Fibroblast of skin of left quadriceps (primary cell): Measurements from ENCODE around the gene LMAN1L.

Experiments
- DNase-seq, 2 experiments: peaks; one replicate each; pipeline ENCODE4 v3.0.0-alpha.2; 2013; ENCODE audit warnings: low read depth in 2 of 2

Gene LMAN1L

DNA sequence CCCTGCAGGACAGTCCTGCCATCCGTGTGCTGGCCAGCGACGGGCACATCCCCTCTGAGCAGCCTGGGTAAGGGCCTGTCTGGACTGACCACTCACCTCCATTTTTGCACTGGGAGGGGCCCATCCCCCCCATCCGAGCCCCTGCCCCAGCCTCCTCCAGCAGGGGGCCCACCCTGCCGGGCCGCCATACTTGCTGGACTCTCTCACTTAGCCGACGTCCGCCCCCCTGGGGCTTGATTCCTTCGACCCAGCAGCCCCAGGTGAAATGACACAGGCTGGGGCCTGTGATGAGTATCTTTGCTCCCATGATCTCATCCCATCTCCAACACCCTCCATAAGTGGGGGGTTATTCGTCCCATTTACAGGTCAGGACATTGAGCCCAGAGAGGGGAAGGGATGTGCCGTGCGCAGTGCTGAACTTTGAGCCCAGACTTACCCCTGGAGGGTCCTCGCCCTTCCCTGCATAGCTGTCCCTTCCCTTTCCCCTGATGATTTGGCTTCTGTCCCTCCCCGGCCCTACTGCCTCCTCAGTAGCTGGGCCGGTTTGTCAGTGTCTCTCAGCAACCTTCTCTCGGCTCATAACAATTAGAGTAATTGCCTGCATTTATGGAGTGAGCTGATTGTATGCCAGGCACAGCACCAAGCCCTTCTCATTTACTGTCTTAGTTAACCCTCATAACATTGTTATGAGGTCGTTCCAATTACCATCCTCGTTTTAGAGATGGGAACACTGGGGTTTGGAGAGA lies 4.2 kb downstream of the LMAN1L start:
- DNase-seq = no peak

DNA sequence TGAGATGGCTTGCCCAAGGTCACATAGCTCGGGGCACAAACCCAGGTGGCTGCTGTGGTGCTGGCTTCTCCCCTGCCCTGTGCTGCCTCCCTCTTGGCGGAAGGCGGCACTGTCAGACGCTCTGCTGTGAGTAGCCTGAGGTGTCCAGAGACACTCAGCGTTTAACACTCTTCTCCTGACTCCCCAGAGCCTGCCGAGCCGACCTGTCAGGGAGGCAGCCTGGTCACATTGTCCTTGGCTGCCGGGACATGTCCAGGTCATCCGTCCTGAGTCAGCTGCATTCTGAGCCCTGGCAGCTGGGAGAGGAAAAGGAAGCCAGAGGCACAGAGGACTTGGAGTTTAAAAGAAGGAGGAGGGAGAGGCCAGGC lies 4.7 kb downstream of the LMAN1L start:
- no peak for DNase-seq

GRCh38 chr15:74820056-74820455 lies 7.4 kb downstream of the LMAN1L start:
- DNase-seq = no peak

DNA sequence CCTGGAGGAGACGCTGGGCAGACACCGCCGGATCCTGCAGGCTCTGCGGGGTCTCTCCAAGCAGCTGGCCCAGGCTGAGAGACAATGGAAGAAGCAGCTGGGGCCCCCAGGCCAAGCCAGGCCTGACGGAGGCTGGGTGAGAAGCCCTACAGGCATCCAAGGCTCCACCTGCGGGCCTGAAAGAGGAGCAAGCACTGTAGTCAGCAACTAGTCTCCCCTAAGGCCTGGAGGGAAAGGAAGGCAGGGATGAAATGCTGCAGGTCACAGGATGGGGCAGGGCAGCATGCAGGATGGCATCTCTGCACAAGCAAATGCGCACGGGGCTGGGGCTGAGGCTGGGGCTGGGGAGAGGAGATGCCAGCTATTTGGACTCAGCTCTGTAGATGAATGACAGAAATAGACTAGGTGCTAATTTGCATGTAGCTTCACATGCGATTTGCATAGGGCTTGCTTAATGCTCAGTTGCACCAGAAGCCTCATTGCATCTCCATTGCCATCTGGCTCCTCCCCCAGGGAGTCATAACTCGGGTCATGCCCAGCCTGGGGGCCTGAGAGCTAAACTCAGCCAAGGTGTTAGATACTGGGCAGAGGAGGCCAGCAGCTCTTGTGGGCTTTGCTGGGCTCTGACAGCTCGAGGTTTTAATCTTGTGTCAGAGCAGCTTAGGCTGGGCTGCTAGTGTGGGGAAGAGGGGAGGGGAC lies 8.6 kb downstream of the LMAN1L start:
- no peak for DNase-seq

GRCh38 chr15:74821790-74822158 lies 9.1 kb downstream of the LMAN1L start:
- no peak for DNase-seq

GRCh38 chr15:74822233-74822632 lies 9.6 kb downstream of the LMAN1L start:
- DNase-seq = no peak

- DNase-seq = no peak
Observed at GRCh38 chr15:74823324-74823723, 10.7 kb downstream of the LMAN1L start.

DNA sequence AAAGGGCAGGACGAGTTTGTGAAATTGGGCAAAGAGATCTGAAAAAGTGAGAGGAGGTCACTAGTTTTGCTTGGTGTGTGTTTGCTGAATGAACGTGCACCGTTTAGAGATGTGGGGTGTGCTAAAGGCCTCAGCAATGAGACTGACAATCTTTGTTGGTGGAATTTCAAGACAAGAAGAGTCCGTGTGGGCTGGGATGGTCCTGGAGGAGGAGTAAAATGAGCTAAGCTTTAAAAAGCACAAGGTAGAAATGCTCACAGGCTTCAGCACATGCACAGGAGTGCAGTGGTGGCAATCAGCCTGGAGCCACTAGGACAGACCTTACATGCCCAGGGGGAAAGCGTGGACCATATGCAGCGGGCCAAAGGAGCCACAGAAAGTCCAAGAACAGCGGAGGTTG lies 12.3 kb downstream of the LMAN1L start:
- DNase-seq = no peak

GRCh38 chr15:74825866-74826265 lies 13.2 kb downstream of the LMAN1L start:
- no peak for DNase-seq

DNA sequence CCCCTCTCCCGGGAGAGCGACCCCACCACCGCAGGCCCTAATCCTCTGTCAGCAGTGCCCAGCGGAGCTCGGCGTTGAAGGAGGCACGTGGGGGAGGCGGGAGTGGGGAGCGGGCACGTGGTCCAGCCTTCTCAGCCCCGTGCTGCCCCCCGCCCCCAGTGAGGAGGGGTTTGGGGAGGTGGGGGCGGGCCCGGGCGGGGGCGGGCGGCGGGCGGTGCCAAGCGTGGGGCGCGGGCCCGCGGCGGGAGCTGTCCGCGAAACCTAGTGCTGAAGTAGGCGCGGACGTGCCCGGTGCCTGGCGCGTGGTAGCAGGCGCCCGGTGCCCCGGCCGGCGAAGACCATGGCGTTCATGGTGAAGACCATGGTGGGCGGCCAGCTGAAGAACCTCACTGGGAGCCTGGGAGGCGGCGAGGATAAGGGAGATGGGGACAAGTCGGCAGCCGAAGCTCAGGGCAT lies 13.8 kb downstream of the LMAN1L start, which contains the start of gene CPLX3:
Gene CPLX3 (plus strand): TSS at position 264 of the 456 bp plus-strand sequence. CDS start 77 bp downstream, at position 341.
- DNase-seq = no peak

DNA sequence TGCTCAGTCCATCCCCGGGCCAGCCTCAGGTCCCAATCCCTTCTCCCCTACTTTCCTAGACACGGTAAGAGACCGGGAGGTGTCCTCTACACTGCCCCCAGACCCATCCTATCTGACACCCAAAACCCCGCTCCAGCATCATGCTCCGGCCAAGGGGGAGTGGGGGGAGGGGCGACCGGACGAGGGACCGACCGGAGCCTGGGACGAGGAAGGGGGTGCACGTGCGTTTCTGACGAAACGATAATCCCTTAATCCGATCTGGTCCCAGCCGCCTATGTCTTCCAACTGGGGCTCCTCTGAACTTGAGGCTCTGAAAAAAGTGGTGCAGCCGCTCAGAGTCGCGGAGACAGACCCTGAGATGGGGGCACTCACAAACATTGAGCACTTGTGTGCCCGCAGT lies 14.3 kb downstream of the LMAN1L start:
- DNase-seq = no peak

DNA sequence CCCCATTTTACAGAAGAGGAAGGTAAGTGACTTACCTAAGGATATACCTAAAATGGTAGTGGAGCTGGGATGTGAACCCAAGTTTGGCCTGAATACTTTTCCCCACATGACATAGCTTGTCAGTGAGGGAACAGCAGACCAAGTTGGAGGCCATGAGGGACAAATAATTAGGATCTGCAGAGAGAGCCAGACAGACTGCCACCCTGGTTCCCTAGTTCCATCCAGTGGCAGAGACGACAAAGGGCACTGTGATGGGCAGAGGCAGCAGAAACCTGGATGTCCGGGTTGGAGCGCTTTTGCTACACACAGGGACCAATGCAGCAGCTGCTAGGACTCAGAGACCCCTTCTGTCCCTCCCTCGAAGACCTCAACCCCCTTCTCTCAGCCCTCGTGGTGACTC lies 15.0 kb downstream of the LMAN1L start:
- DNase-seq = no peak

- no peak for DNase-seq
Observed at GRCh38 chr15:74828835-74829234, 16.2 kb downstream of the LMAN1L start.

- DNase-seq = no peak
Observed at GRCh38 chr15:74829486-74829885, 16.9 kb downstream of the LMAN1L start.

DNA sequence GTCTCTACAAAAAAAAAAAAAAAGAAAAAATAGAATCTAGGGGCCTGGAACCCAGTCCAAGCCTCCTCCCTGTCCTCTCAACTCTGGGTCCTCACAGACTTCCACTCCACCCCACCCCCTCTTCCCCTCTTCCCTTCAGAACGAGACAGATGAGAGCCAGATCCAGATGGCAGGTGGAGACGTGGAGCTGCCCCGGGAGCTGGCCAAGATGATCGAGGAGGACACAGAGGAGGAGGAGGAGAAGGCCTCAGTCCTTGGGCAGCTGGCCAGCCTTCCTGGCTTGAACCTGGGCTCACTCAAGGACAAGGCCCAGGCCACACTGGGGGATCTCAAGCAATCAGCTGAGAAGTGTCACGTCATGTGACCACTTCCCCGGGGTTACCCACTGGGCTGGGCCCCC lies 17.4 kb downstream of the LMAN1L start:
- DNase-seq = no peak

DNA sequence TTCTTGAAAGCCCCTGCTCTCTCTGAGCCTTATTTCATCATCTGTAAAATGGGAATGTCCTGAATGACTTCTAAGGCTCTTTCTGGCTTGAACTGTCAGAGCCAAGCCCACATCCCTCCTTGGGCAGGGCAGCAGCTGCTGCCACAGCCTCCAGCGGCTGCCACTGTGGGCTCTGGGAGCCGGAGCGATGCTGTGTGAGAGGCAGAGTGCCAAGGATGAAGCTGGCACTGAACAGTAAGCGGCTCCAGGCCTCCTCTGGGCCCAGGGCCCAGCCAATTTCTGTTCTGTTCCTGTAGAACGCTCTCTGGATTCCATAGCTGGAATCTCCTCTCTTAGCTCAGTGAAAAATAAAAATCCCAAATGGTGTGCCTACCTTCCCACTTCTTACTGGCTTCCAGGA lies 18.2 kb downstream of the LMAN1L start:
- no peak for DNase-seq

DNA sequence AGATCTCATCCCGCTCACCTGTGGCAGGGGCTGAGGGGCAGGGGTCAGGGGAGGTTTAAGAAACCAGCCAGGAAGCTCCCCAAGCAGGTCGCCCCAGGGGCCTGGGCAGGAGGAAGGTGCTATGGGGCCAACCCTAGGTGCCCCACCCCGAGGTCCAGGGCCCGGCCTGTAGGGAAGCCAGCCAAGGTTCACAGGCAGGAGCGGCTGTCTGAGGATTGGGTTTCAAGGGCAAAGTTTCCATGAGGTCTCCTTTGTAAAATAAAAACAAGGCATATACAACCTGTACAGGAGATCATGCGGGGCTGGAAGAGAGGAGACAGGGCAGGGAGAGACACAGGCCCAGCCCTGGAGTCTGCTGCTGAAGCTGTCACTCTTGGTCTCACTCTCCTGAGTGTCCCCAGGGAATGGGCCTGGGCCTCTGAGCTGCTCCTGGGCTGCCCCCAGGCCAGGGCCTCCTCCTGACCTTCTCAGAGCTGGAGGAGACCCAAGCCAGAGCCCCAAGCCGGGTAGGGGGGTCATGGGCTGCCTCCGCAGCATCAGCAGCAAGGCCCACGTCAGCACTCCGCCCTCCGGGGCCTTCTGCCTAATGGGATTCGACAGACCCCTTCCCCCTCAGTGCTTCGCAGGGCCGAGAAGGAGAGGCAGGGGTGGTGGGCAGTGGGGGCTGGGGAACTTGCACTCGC lies 19.3 kb downstream of the LMAN1L start:
- DNase-seq = no peak

GRCh38 chr15:74832826-74833225 lies 20.2 kb downstream of the LMAN1L start:
- no peak for DNase-seq

DNA sequence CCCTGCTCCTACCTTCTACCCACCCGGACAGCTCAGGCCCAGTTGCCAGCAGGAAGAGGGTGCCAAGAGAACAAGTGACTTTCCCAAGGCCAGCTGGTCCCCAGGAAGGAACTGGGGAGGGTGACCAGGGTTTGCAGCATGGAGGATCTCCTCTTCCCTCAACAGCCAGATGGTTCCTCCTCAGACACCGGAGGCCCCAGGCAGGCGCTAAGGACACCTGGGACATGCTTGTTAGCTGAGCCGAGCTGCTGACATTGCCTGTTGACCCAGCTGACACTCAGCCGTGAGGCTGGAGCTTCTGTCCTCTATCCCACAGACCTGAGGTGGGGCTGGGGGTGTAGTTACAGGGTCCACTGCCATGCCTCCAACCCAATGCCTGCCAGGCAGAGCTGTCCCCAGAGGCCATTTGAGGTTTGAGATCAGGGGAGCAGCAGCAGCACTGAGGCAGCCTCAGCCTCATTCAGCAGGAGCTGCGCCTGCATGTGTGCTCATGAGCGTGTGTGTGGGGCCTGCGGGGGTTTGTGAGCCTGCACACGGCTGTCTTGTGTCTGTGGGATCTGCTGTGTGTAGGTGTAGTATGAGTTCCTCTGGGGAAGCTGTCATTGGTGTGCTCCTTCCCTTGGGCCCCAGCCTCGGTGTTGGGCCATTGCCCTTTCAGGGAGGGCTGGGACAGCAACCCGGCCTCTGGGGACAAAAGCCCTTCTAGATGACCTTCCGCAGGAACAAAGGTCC lies 20.9 kb downstream of the LMAN1L start:
- DNase-seq = no peak

- DNase-seq = peak; percentile 12 to 18
Observed at GRCh38 chr15:74835312-74835823, 22.7 kb downstream of the LMAN1L start.

- DNase-seq = no peak
Observed at GRCh38 chr15:74836846-74837245, 24.2 kb downstream of the LMAN1L start.
